Measurements from ENCODE around the gene TRIM43.
"Not testable (repeated sequence)": the region's sequence is repeated elsewhere in the genome, so short reads cannot be mapped to it uniquely, and the experiment has no call there.

The TRIM43 gene

GRCh38 chr2:95591701-95592100, at the start of gene TRIM43:
Gene TRIM43 (plus strand): TSS chr2:95592001. CDS start chr2:95594024, 2,023 bp downstream.
- not testable (repeated sequence) for DNase-seq

GRCh38 chr2:95551055-95551568, 40.7 kb upstream of the TRIM43 start:
- no peak for DNase-seq

- DNase-seq, result no peak
These were observed 38.9 kb upstream of the TRIM43 start for GRCh38 chr2:95552911-95553310.

- DNase-seq, result no peak
These were observed 22.6 kb upstream of the TRIM43 start for GRCh38 chr2:95569170-95569569.

GRCh38 chr2:95573866-95574265, 17.9 kb upstream of the TRIM43 start:
- no peak for DNase-seq

GRCh38 chr2:95574506-95574905, 17.3 kb upstream of the TRIM43 start:
- DNase-seq, result no peak

GRCh38 chr2:95575857-95576256, 15.9 kb upstream of the TRIM43 start:
- DNase-seq, result no peak

- DNase-seq, result no peak
These were observed 13.3 kb upstream of the TRIM43 start for GRCh38 chr2:95578539-95578938.

GRCh38 chr2:95583545-95583944, 8.3 kb upstream of the TRIM43 start:
- DNase-seq, result not testable (repeated sequence)

GRCh38 chr2:95584321-95584720, 7.5 kb upstream of the TRIM43 start:
- DNase-seq, result not testable (repeated sequence)

GRCh38 chr2:95589777-95590536, 1.8 kb upstream of the TRIM43 start:
- not testable (repeated sequence) for DNase-seq

GRCh38 chr2:95592973-95593372, 1.2 kb downstream of the TRIM43 start:
- DNase-seq, result not testable (repeated sequence)

GRCh38 chr2:95595012-95595411, 3.2 kb downstream of the TRIM43 start:
- not testable (repeated sequence) for DNase-seq

GRCh38 chr2:95601301-95601700, 9.5 kb downstream of the TRIM43 start:
- DNase-seq, result not testable (repeated sequence)

- DNase-seq, result not testable (repeated sequence)
These were observed 10.3 kb downstream of the TRIM43 start for GRCh38 chr2:95602146-95602545.

GRCh38 chr2:95608356-95608755, 16.6 kb downstream of the TRIM43 start:
- DNase-seq, result not testable (repeated sequence)

- not testable (repeated sequence) for DNase-seq
These were observed 18.0 kb downstream of the TRIM43 start for GRCh38 chr2:95609764-95610163.

- not testable (repeated sequence) for DNase-seq
These were observed 21.2 kb downstream of the TRIM43 start for GRCh38 chr2:95613048-95613447.

GRCh38 chr2:95622728-95623127, 30.9 kb downstream of the TRIM43 start:
- not testable (repeated sequence) for DNase-seq

- not testable (repeated sequence) for DNase-seq
These were observed 39.2 kb downstream of the TRIM43 start for GRCh38 chr2:95630987-95631386.

- DNase-seq, result not testable (repeated sequence)
These were observed 41.9 kb downstream of the TRIM43 start for GRCh38 chr2:95633626-95634259.

GRCh38 chr2:95640515-95641288, 48.9 kb downstream of the TRIM43 start:
- DNase-seq, result not testable (repeated sequence)

- not testable (repeated sequence) for DNase-seq
These were observed 49.4 kb downstream of the TRIM43 start for GRCh38 chr2:95641289-95641575.

All from inflammatory macrophage treated with lipopolysaccharide for 4 hours (primary cell).